ENCODE results near the gene COX6B2. TPM values are rescaled to one million over a fixed set of nuclear protein-coding genes. Genes with fewer than 3 reads are reported as not detected.

The COX6B2 gene
- total and polyA plus RNA-seq, 2 of the 13 experiments (the other 11 are each of a cell fraction or from before 2014, with no cell fraction given) = 0.21 TPM; not detected in 1

GRCh38 chr19:55319785-55320184, 34.7 kb downstream of the COX6B2 start (continued):
- no peak for TF ChIP-seq LRRFIP1 (CRISPR knock-in tag; conservative IDR thresholded peaks at IDR 0.05)
- no peak for TF ChIP-seq ZNF530 (CRISPR knock-in tag; IDR thresholded peaks at IDR 0.05; ENCODE audit: low read depth)
- no peak for TF ChIP-seq ZNF850 (CRISPR knock-in tag; conservative IDR thresholded peaks at IDR 0.05)
- TF ChIP-seq ZNF24 (IDR thresholded peaks at IDR 0.05) = no peak
- TF ChIP-seq GABPB1 (CRISPR knock-in tag; IDR thresholded peaks at IDR 0.05) = peak; percentile 64
- TF ChIP-seq SRSF1 (optimal IDR thresholded peaks at IDR 0.05; ENCODE audit: low read depth, low read length) = no peak
- TF ChIP-seq SUZ12 (IDR thresholded peaks at IDR 0.05; ENCODE audit: low read depth, low read length) = peak; percentile 82

- TF ChIP-seq RFXANK (CRISPR knock-in tag; IDR thresholded peaks at IDR 0.05) = no peak
- no peak for TF ChIP-seq XBP1 (CRISPR knock-in tag; IDR thresholded peaks at IDR 0.05)
- no peak for TF ChIP-seq ZNF775 (CRISPR knock-in tag; IDR thresholded peaks at IDR 0.05; ENCODE audit: borderline replicate concordance)
- TF ChIP-seq MLX (CRISPR knock-in tag; IDR thresholded peaks at IDR 0.05) = no peak
- ATAC-seq (no peak), FAIRE-seq (no peak), DNase-seq (ENCODE audit: low spot score) (no peak)
- POLR2A ChIA-PET = interaction anchor here (1.6 kb wide), 1 partner anchor 91 kb away, joined by 3 read pairs; the partner anchor contains the start of gene UBE2S
- WGBS (ENCODE audit: low lambda C conversion rate) = 69% methylated on average over 5 of the region's 8 CpGs
- intact Hi-C loops (cut with micrococcal nuclease; ENCODE audit: unreplicated experiment) (no loop called here), in situ Hi-C loops (cut with HindIII; ENCODE audit: extremely low pct_ligation_motif_present, low pct_unique_long_range_greater_than_20kb) (no loop called here)
- Histone ChIP-seq H3K4me1 (ENCODE audit: insufficient read depth, low read length) (peaks cover 15% of the 10 kb centered on the region), H3K27me3 (ENCODE audit: control insufficient read depth in 1 of 2, insufficient read depth in 2 of 2, low read length in 2 of 2) (no peaks in the 10 kb centered on the region; a peak in 1 of 5 replicates), H3K4me2 (ENCODE audit: low read depth, low read length) (no peak overlapping the region), H3K4me3 (replicated peaks in 1 of 3; ENCODE audit: insufficient read depth in 1 of 3, low read depth in 2 of 3, low read length in 3 of 3) (no peak overlapping the region), H3K9ac (ENCODE audit: insufficient read depth, low read depth, low read length) (no peak overlapping the region), H3K36me3 (replicated peaks in 1 of 2; ENCODE audit: control insufficient read depth in 1 of 2, insufficient read depth in 2 of 2, low read length in 2 of 2) (no peaks in the 10 kb centered on the region), H3K79me2 (ENCODE audit: insufficient read depth, low read length) (no peaks in the 10 kb centered on the region), H4K20me1 (ENCODE audit: insufficient read depth, low read length) (no peaks in the 10 kb centered on the region), H2AFZ (ENCODE audit: low read length) (no peak overlapping the region), H3K27ac (ENCODE audit: extremely low read length, insufficient read depth, low read length) (no peak overlapping the region), H3K9me3 (ENCODE audit: low read length) (no peaks in the 10 kb centered on the region)
- no TSS peak for BruUV-seq (replicated peaks)
- CTCF ChIA-PET (ENCODE audit: low intra/inter-chr PET ratio, low total read pairs) = no interaction called here
Measured at GRCh38 chr19:55316646-55317045, 37.9 kb downstream of the COX6B2 start.

All from HepG2 (cell line).